ENCODE results near the gene OLAH.
A peak's percentile ranks its signal among the peaks of the same experiment; 100 is the strongest.

OLAH gene

GRCh38 chr10:15069230-15069629 lies 25.5 kb downstream of the OLAH start:
- FAIRE-seq = no peak
- no peak for DNase-seq (ENCODE audit: low spot score)

GRCh38 chr10:15072358-15072757 lies 28.6 kb downstream of the OLAH start:
- DNase-seq (ENCODE audit: low spot score) (no peak), FAIRE-seq (no peak)

- no peak for FAIRE-seq
Measured at GRCh38 chr10:15075421-15075820, 31.7 kb downstream of the OLAH start.

GRCh38 chr10:15083674-15084501 lies 40.1 kb downstream of the OLAH start:
- no peak for FAIRE-seq

More at GRCh38 chr10:15075421-15075820, 31.7 kb downstream of the OLAH start:
- DNase-seq (ENCODE audit: low spot score) = no peak

GRCh38 chr10:15084502-15084922 lies 40.8 kb downstream of the OLAH start:
- DNase-seq (ENCODE audit: low spot score) (peak; percentile 89), FAIRE-seq (peak; percentile 79)

More at GRCh38 chr10:15083674-15084501, 40.1 kb downstream of the OLAH start:
- no peak for DNase-seq (ENCODE audit: low spot score)

- DNase-seq (ENCODE audit: low spot score) (peak; percentile 60), FAIRE-seq (no peak)
Measured at GRCh38 chr10:15088428-15089261, 44.9 kb downstream of the OLAH start, which contains the start of gene ACBD7. ACBD7 (minus strand) TSS chr10:15088776; CDS start chr10:15088728, 48 bp downstream.

- DNase-seq (ENCODE audit: low spot score) (no peak), FAIRE-seq (no peak)
Measured at GRCh38 chr10:15091418-15091817, 47.7 kb downstream of the OLAH start.

- FAIRE-seq (no peak), DNase-seq (ENCODE audit: low spot score) (no peak)
Measured at GRCh38 chr10:15092855-15093408, 49.2 kb downstream of the OLAH start.

- DNase-seq (ENCODE audit: low spot score) (no peak), FAIRE-seq (no peak)
Measured at GRCh38 chr10:15096661-15097010, 52.9 kb downstream of the OLAH start.

- DNase-seq (ENCODE audit: low spot score) (peak; percentile 89), FAIRE-seq (peak; percentile 10)
Measured at GRCh38 chr10:15097011-15097812, 53.5 kb downstream of the OLAH start, which contains the start of gene RPP38. RPP38 (plus strand) TSS chr10:15097355; CDS start chr10:15103315, 5,960 bp downstream.

GRCh38 chr10:15099886-15100285 lies 56.1 kb downstream of the OLAH start:
- FAIRE-seq = no peak
- no peak for DNase-seq (ENCODE audit: low spot score)

GRCh38 chr10:15103513-15103912 lies 59.8 kb downstream of the OLAH start:
- no peak for FAIRE-seq
- no peak for DNase-seq (ENCODE audit: low spot score)

GRCh38 chr10:15106352-15107013 lies 62.7 kb downstream of the OLAH start:
- DNase-seq (ENCODE audit: low spot score) (peak; percentile 56), FAIRE-seq (no peak)

- DNase-seq (ENCODE audit: low spot score) = no peak
- FAIRE-seq = no peak
Measured at GRCh38 chr10:15112657-15113056, 68.9 kb downstream of the OLAH start.

GRCh38 chr10:15113766-15114165 lies 70.0 kb downstream of the OLAH start:
- no peak for FAIRE-seq
- DNase-seq (ENCODE audit: low spot score) = no peak

GRCh38 chr10:15116225-15116624 lies 72.5 kb downstream of the OLAH start:
- DNase-seq (ENCODE audit: low spot score) (no peak), FAIRE-seq (no peak)

- FAIRE-seq = no peak
- DNase-seq (ENCODE audit: low spot score) = no peak
Measured at GRCh38 chr10:15118615-15119014, 74.9 kb downstream of the OLAH start.

- no peak for FAIRE-seq
- DNase-seq (ENCODE audit: low spot score) = no peak
Measured at GRCh38 chr10:15120523-15120922, 76.8 kb downstream of the OLAH start.

- DNase-seq (ENCODE audit: low spot score) (no peak), FAIRE-seq (no peak)
Measured at GRCh38 chr10:15121707-15122106, 78.0 kb downstream of the OLAH start.

- no peak for DNase-seq (ENCODE audit: low spot score)
- no peak for FAIRE-seq
Measured at GRCh38 chr10:15122477-15123030, 78.8 kb downstream of the OLAH start.

All from RCC 7860 (cell line).